Stimulated activated CD4-positive, alpha-beta T cell treated with anti-CD3 and anti-CD28 coated beads, Interleukin-15, amount 100 ng/mL, for 24 hours (primary cell): ENCODE results near the gene PTPRK.

Source experiments
- DNase-seq: peaks from one replicate; pipeline ENCODE4 v3.0.0-alpha.2; 2020

Gene PTPRK

DNA sequence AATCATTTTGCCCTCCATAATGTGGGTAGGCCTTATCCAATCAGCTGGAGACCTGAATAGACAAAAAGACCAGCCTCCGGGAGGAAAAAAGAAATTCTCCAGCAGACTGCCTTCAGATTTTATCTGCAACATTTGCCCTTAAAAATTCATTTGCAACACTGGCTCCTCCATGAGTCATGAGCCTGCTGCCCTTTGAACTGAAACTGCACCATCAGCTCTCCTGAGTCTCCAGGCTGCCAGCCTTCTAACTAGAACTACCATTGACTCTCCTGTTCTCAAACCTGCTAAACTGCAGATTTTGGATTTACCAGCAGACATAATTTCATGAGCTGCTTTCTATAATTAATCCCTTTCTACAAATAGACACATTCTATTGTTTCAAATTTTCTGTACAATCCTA, 395.7 kb downstream of the PTPRK start:
- peak; percentile 11 for DNase-seq

DNA sequence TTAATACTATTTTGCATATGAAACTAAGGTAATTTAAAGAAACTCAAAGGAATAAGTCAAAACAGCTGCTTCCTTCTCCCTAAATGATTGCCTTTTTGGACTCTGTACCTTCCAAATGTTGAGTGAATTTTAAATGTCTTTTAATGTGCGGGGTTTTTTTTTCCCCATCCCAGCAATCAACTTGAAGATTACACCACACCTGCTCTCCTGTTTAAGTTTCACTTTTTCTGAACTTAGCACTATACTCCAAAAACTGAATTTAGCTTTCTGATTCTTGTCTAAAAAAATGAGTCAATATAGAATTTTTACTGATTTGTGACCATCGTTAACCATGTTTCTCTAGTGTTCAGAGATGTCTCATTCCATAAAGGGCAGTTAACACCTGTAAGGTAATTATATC, 398.8 kb downstream of the PTPRK start:
- no peak for DNase-seq

DNA sequence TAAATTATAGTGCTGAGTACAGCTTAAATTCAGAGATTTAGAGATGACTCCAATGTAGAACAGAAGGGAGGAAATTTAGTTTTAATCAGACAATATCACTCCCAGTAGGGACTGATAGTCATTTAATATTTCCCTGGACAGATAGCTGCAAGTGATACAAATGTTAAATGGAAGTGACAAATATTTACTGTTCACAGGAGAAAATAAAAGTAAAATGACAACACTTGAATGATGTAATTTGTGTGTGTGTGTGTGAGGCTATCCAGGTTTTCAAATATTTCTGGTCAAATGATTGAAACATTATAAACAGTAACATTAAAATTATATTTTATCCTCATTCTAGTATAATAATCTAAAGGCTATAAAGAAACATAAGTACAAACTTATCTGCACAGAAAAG, 399.2 kb downstream of the PTPRK start:
- no peak for DNase-seq

DNA sequence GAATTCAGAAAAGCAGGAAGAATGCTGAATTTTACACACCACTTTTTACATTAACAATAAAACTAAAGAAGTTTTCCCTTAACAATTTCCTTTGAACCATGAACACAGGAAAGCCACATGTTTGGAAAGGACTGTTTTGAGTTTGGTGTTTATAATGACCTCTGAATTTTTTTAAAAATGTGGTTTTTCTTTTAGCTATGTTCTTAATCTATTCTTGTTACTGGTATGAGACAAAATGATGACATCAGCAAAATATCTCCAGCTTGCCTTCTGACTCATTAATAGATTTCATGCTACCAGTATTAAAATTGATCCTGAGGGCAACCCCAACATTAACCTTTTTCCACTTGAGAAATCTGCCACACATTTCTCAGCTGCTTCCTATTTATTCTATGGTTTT, 402.0 kb downstream of the PTPRK start:
- no peak for DNase-seq

DNA sequence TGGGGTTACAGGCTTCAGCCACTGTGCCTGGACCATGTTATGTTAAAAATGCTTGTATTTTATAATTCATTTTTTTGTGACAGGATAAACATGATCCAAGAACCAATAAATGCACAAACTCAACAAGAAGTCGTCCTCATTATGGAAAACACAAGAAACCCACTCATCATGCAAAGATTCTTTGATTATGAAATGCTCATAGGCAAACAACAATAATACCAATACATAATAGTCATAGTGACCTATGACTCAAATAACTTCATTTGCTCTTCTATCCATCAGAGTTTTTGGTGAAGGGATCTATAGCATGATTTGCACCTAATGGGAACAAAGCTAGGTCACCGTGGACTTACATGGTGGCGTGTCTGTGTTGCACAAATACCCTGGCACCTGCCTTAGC, 402.5 kb downstream of the PTPRK start:
- DNase-seq = no peak

DNA sequence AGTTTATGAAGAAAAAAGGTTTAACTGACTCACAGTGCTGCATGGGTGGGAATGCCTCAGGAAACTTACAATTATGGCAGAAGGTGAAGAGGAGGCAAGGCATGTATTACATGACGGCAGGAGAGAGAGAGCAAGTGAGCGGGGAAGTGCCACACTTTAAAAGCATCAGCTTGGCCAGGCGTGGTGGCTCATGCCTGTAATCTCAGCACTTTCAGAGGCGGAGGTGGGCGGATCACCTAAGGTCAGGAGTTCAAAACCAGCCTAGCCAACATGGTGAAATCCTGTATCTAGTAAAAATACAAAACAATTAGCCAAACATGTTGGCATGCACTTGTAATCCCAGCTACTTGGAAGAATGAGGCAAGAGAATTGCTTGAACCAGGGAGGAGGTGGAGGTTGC, 406.2 kb downstream of the PTPRK start:
- DNase-seq = no peak

DNA sequence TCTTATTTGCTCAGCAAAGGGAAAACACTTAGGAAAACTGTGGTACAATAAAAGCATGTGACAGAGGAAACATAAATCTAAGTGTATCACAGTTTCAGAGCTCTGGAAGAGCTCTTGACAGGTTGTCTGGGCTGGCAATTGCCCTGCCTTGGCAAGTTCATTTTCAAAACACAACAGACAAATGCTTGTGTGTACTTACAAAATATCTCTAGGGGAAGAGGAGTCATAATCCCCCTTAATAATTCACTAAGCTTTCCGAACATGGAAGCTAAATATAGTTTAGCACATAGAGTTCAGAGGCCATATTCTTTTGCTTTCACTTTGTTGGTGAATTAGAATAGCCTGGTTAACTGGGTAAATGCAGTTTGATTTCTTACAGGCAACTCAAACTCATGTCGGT, 407.9 kb downstream of the PTPRK start:
- DNase-seq = no peak

DNA sequence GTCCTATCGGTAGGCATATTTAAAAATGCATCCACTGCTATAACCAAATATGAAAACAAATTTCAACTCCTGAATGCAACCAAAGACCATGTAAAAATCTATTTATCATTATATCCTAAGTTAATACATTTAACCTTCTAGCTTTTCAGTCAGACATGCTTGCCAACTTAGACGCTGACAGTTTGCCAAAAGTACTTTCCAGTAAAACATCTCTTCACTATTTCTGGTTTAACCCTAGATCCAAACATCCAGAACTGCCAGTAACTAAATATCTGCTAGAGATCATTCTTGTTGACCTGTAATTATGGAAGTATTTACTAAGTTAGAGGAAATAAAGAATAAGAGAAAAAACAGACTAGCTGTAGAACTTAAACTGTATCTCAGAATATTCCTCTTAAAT, 409.3 kb downstream of the PTPRK start:
- DNase-seq = no peak

DNA sequence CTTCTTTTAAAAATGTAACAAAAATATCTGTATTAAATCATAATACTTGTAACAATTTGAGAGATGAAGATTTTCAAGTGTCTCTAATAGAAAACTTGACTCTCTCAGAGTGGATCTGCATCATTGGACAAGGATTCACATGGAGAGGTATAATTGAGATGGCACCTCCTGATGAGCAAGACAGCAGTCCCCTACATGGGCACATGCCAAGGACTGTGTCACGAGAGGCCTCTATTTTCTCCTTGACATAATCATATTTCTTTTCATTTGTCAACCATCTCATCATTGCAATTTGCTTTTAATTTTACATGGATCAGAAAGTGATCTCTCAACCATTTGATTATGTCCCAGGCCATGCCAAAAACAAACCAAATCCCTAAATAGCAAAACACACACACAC, 412.7 kb downstream of the PTPRK start:
- no peak for DNase-seq

DNA sequence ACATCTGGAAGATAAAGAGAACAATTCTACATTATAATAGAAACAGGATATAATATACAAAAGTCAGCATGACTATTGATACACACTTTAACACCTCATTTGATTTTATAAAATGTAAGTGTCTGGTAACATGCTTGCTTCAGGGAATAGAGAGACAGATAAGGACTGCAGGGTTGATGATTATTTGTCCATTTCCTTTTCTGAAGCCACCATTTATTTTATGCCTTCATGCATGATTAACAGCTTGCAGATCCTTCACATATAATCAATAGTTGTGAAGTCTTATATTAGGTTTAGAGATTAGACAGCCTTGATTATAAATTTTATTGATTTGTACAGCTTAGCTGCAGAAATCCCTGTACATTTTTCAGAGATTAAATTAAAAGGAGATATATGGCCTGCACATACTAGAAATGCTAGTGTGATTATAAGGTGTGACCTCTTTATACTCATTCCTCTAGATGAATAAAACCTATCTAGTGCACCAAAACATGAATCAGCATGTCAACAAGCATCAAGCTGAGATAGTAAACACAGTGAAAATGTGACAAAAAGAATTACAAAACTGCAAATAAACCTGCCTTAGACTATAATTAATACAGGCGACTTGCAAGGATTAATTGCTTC, 420.7 kb downstream of the PTPRK start:
- no peak for DNase-seq

DNA sequence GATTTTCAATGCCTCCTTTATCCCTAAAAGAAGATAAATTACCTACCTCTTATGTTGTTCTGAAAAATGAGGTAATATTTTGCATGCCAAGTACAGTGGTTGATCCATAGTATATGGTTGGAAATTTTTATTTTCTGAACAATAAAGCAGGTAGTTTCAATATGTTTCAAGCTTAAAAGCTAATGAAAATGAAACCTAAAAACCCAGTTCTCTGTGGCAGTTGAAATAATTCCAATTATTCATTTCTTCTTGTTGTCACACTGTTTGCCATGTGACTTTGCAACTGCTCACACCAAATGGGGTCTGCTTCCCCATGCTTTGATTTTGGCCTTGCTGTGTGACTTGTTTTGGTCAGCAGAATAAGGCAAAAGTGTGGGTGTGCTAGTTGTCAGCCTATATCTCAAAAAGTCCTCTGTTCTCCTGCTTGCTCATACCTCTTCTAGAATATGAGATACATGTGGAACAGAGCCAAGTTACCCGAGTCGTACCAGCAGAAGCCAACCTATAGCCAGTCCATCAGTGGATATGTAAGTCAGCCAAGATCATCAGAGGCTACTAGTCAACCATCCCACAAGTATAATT, 422.3 kb downstream of the PTPRK start:
- no peak for DNase-seq

DNA sequence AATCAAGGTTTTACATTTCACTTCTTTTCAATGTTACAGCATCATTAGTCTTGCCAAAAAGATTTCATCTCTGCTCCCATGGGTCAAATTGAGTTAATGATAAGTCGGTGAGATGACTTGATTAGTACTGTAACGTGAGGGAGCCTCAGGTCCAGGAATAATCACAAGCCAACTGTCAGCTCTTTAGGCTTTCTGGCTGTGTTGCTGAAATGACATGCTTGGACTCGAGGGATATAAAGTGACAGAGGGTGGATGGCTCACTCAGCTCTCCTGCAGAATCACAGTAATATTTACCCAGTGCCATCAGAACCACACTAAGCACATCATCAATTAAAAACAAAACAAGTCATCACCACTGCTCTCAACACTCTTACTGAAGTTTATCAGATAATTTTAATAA, 423.4 kb downstream of the PTPRK start:
- no peak for DNase-seq

DNA sequence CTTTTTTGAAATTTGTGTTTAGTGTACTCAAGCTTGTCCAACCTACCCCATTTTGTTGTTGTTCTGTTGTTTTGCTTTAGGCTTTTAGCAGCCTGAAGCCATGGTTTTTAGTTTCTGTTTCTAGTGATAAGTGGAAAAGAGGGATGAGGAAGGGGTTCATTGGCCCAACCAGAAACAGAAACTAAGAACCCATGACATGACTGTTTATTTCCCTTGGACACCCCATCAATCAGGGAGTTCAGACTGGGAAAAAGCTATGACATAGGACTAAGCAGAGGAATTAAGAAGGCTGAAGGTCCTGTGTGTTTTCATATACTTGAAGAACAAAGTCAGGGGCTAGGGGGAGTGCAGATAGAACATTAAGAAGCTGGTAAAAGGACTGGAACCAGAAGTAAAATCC, 425.0 kb downstream of the PTPRK start:
- DNase-seq = no peak

DNA sequence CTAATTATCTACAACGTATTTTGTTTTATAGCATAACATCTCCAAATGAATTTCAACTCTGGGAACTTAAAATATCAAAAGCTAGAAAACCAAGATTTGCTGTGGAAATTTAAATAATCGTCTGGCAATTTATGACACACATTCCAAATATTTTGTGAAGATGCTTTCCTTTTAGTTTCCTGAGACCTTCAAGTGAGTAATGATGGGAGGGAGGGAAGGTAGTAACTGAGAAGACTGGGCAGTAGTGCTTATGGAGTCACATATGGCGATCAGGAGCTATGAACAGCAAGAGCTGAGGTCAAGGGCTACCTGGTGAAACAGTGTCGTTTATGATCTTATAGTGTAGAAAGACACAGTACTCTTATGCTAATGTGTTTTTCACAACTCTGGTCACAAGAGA, 441.4 kb downstream of the PTPRK start:
- no peak for DNase-seq

DNA sequence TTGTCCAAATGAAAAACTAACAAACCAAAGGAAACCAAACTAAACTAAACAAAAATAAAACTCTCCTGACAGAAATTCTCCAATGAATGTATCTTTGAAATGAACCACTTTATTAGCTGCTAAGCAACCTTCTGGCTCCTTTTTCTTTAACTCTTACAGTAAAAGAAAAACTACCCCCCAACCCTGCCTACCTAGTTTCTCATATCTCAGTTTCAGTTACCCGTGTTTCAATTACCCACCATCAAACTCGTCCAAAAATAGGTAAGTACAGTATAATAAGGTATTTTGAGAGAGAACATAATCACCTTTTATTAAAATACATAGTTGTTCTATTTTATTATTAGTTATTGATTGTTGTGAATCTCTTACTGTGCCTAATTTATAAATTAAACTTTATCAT, 442.1 kb downstream of the PTPRK start:
- DNase-seq = no peak

DNA sequence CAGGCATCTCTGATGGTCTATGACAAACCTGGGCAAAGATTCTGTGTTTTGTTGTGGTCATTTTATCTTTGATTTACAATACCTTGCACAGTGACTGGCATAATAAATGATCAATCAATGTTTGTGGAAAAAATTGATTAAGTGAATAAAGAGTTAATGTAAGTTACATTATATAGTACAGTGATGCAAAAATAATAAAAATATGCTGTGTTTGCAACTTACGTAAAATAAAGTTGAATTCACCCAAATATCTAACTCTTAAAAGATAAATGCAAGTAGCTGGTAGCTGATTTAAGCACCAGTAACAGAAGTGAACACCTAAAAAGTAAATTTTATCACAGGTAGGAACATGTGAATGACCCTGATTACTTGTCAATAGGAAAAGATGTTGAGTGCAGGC, 443.6 kb downstream of the PTPRK start:
- no peak for DNase-seq

DNA sequence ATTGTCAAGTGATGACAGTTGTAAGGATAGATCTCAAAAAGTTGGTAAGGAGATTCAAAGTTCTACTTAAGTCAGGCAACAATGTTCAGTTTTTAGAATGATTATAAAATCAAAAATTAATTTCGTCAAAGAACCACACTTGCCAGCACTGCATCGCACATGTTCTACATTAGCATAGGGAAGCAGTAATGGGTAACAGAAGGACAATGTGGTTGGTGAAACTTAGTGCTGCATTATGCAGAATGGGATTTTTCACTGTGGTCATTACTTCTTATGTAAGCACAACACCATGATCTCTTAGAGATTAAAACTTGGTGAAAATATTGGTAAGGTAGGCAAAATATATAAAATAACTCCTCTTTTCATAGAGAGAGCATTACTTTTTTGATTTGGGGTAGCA, 445.8 kb downstream of the PTPRK start:
- no peak for DNase-seq

DNA sequence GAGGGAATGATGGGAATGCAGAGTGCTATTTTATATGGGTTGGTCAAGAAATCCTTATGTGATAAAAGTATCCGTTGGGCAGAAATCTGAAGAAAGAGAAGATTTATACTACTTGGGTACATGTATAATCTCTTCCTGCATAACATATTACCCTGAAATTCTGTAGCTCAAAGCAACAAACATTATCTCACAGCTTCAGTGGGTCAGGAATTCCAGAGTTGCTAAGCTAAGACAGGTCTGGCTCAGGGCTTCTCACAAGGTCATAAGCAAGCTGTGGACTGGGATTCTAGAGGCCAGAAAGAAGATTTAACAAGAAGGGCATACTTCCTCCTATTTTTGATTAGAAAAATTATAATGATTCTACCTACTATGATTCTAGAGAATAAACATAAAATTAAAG, 447.0 kb downstream of the PTPRK start:
- no peak for DNase-seq

DNA sequence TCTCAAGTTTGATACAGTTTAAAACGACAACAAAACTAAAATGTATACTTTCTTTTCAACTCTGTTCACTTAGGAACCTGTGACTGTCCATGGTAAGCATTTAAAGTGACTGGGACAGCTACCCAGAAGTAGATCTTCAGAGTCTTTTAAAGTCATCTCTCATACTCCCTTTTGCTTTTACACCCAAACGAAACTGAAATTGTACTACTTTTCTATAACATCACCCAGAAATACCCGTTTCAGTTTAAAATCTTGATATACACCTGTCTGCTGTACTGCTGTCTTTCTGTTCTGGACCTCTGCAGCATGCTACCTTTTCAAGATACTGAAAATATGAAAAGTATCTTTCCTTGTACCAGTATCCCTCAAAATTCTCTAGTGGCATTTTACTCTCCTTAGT, 449.2 kb downstream of the PTPRK start:
- no peak for DNase-seq

DNA sequence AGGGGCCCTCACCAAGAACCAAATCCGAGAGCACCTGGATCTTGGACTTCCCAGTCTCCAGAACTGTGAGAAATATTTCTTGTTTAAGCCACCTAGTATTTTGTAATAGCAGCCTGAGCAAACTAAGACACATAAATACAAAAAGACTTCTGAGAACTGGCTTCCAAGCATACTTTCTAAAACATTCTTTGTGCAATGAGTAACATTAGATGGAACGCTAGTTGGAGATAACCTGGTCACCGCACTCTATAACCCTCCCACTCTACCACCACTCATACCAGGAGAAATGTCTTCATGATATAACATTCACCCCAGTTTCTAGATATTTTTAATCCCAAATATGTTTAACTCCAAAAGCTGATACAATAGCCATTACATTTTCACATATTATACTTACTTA, 450.0 kb downstream of the PTPRK start:
- no peak for DNase-seq

DNA sequence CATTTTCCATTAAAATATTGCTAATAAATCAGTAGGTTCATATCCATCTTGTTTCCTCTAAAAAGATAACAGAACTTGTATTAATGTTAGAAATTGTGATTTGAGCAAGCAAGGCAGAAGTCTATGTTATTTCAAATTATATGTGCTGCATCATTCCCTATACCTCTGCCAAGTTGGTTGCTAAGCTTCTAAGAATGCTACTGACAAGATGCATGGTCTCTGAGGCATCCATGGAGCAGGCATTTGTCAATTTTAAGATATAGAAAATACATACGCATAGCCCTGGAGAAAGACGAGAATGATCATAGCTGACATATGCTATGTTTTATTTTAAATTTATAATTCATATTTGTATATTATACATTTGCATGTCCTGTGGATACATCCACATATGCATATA, 451.2 kb downstream of the PTPRK start:
- no peak for DNase-seq

DNA sequence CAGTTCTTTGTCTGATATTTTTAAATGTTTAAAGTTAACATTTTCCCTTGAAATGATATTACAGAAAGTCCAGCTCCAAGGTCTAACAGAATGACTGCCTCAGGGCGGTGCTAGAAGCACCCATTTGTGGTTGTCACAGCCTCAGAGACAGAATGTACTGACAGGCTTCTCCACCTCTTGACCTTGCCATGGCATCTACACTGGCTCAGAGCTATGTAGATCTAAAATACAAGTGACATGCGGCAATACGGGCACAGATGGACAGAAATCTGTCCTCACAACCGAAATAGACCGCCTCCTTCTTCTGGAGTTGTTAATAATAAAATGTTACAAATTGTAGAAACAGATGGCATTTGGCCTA, 452.3 kb downstream of the PTPRK start:
- DNase-seq = no peak

DNA sequence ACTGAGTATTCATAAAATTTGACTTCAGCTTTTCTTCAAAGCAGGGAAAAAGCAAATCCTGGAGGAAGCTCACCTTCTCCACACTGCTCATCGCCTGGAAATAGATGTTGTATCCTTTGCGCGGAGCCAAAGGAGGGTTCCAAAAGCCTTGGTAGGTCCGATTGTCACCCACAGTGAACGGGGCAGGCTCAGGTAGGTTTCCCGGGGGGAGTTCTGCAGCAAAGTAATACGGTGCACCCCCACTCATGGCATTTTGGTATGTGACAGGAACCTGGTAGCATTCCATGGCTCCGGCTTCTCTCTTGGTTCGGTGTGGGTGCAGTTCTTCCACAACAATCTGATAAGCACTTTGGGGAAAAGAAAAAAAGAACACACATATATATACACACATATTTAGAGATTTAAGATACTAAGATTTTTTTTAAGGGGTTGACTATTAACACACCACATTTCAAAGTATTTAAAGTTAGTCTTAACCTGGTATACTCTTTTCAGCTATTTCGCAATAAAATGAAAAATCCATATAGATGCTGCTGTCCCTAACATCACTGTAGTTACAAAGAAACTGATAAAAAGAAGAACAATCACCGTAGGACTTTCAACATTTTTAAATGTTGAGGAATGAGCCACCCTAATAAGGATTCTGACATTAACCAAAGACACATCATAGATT, 452.8 kb downstream of the PTPRK start:
- DNase-seq = no peak

DNA sequence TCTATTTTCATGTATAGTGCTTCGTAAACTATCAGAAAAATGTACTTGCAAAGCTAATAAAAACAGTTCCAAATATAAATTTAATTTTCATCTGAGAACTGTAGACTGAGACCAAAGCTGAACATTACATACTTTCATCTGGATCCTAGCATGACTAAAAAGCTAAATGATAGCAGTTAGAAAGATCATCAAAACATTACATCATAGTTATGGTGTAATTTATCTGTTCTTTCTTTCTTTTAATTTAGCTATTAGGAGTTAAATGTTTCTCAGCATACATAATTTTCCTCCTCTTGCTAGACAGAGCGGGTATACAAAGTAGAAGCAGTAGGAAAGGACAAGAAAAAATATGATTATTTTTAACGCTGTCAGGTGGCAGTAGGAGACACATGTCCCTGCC, 455.3 kb downstream of the PTPRK start:
- DNase-seq = no peak

DNA sequence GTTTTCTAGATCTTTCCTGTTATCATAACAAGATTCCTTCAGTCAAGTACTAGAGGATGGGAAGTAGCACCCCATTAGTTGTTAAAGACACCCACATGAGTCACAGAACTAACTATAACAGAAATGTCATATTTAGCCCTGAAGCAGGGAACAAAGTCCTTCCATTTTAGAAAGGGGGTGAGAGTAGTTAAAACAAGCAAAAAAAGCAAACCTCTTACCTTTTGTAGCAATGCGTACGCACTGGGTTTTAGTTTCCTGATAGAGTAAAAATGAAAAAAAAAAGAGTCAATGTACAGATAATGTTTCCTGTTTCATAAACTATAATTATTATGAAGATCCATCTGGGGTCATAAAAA, 455.9 kb downstream of the PTPRK start:
- DNase-seq = no peak
